H1 (cell line): Measurements from ENCODE around the gene LARP4. TPM values are rescaled to one million over a fixed set of nuclear protein-coding genes. Genes with fewer than 3 reads are reported as not detected.

Experiments used
- CTCF ChIA-PET: fragments of 300-600 bp; sonication (Branson Sonifier 250); formaldehyde crosslinking; loops from one replicate; lab custom pipeline; 2021; ENCODE audit not compliant: partially characterized antibody; lab: Charles Lee
- POLR2A ChIA-PET: fragments of 300-600 bp; sonication (Branson Sonifier 250); formaldehyde crosslinking; loops from one replicate; lab custom pipeline; 2021; ENCODE audit warnings: inconsistent platforms; ENCODE audit not compliant: partially characterized antibody; lab: Charles Lee
- DNase-seq, 2 experiments: peaks; one replicate each; pipeline versions ENCODE4 v3.0.0 to v3.0.0-alpha.2; 2010 to 2022; ENCODE audit warnings: low spot score in 2 of 2, low read depth in 1 of 2, mixed read lengths in 1 of 2
- FAIRE-seq: peaks from 2 replicates; lab custom pipeline; 2011; peaks lifted over from hg19 to GRCh38; lab: Jason Lieb, UNC
- H2AFZ ChIP-seq: 2 replicates; pipeline ENCODE4 v1.8.1; 2012; ENCODE audit warnings: low read length, inconsistent platforms
- H2AK5ac ChIP-seq: 2 replicates; pipeline ENCODE4 v1.6.1; 2013; ENCODE audit warnings: low read depth, low read length
- H2BK120ac ChIP-seq: replicated peaks from 2 replicates; pipeline ENCODE3; 2013; ENCODE audit warnings: low read depth, low read length, inconsistent platforms
- H2BK12ac ChIP-seq: 2 replicates; pipeline ENCODE4 v1.6.1; 2013; ENCODE audit warnings: low read depth, low read length
- H2BK15ac ChIP-seq: 2 replicates; pipeline ENCODE4 v1.6.1; 2013; ENCODE audit warnings: low read length
- H2BK20ac ChIP-seq: 2 replicates; pipeline ENCODE4 v1.6.1; 2013; ENCODE audit warnings: low read length
- H2BK5ac ChIP-seq: 2 replicates; pipeline ENCODE4 v1.6.1; 2013; ENCODE audit warnings: low read depth, low read length
- H3K14ac ChIP-seq: 2 replicates; pipeline ENCODE4 v1.6.1; 2013; ENCODE audit warnings: inconsistent platforms; ENCODE audit not compliant: insufficient read length
- H3K18ac ChIP-seq: 2 replicates; pipeline ENCODE4 v1.6.1; 2013; ENCODE audit warnings: low read length; ENCODE audit errors: extremely low read depth
- H3K23ac ChIP-seq: 2 replicates; pipeline ENCODE4 v1.6.1; 2013; ENCODE audit warnings: inconsistent platforms; ENCODE audit not compliant: insufficient read length
- H3K23me2 ChIP-seq: 2 replicates; pipeline ENCODE4 v1.6.1; 2013; ENCODE audit warnings: low read depth, low read length
- H3K27ac ChIP-seq: 2 replicates; pipeline ENCODE4 v1.6.1; 2011; ENCODE audit warnings: low read depth, low read length, inconsistent platforms
- H3K27me3 ChIP-seq, 4 experiments: replicated peaks in 1 of 4; 1 replicate in 1 of 4; 2 replicates in 3 of 4; pipeline versions ENCODE4 v1.6.1 to v1.8.1; 2011 to 2013; ENCODE audit warnings: low read length in 3 of 4, mild to moderate bottlenecking in 3 of 4, inconsistent platforms in 2 of 4, mixed read lengths in 2 of 4, moderate library complexity in 1 of 4; ENCODE audit not compliant: control insufficient read depth in 3 of 4, insufficient read depth in 3 of 4; ENCODE audit errors: extremely low read depth in 1 of 4
- H3K36me3 ChIP-seq, 4 experiments: 2 replicates each; pipeline versions ENCODE4 v1.6.1 to v1.8.1; 2011 to 2013; ENCODE audit warnings: mild to moderate bottlenecking in 4 of 4, low read length in 3 of 4, moderate library complexity in 2 of 4, control low read depth in 1 of 4, inconsistent platforms in 1 of 4; ENCODE audit not compliant: insufficient read depth in 4 of 4, control insufficient read depth in 2 of 4
- H3K4ac ChIP-seq: replicated peaks from 2 replicates; pipeline ENCODE3; 2013; ENCODE audit warnings: low read length, low read depth, mixed read lengths, inconsistent platforms; ENCODE audit not compliant: insufficient read length
- H3K4me1 ChIP-seq, 4 experiments: replicated peaks in 1 of 4; 1 replicate in 1 of 4; 2 replicates in 3 of 4; pipeline versions ENCODE4 v1.6.1 to v1.8.1; 2011 to 2013; ENCODE audit warnings: low read length in 3 of 4, inconsistent platforms in 2 of 4, mixed read lengths in 1 of 4; ENCODE audit not compliant: insufficient read depth in 4 of 4, control insufficient read depth in 3 of 4
- H3K4me2 ChIP-seq, 2 experiments: 2 replicates each; pipeline versions ENCODE4 v1.6.1 to v1.8.1; 2011 to 2013; ENCODE audit warnings: low read depth in 2 of 2, low read length in 2 of 2, control low read depth in 1 of 2, inconsistent platforms in 1 of 2, mild to moderate bottlenecking in 1 of 2; ENCODE audit not compliant: insufficient read depth in 1 of 2
- H3K4me3 ChIP-seq, 4 experiments: fragments of 200-600, 300-600 bp in 1 of 4; sonication (generic), shearing (Covaris generic), sonication (Bioruptor Twin) in 1 of 4; 2 replicates each; pipeline versions ENCODE4 v1.5.1 to v1.8.1; 2011 to 2016; ENCODE audit warnings: low read length in 4 of 4, low read depth in 3 of 4, control low read depth in 2 of 4, inconsistent platforms in 2 of 4, mild to moderate bottlenecking in 2 of 4, mixed read lengths in 1 of 4, moderate library complexity in 1 of 4; ENCODE audit not compliant: insufficient read depth in 2 of 4; ENCODE audit errors: extremely low read depth in 1 of 4
- H3K56ac ChIP-seq: replicated peaks from 2 replicates; pipeline ENCODE3; 2013; ENCODE audit warnings: low read depth, mild to moderate bottlenecking, mixed read lengths, low read length, inconsistent platforms; ENCODE audit not compliant: insufficient read length
- H3K79me1 ChIP-seq: 2 replicates; pipeline ENCODE4 v1.6.1; 2013; ENCODE audit warnings: low read depth, low read length, control low read depth
- H3K79me2 ChIP-seq, 2 experiments: 2 replicates each; pipeline versions ENCODE4 v1.6.1 to v1.8.1; 2012 to 2013; ENCODE audit warnings: low read length in 2 of 2, mild to moderate bottlenecking in 2 of 2, inconsistent platforms in 1 of 2; ENCODE audit not compliant: insufficient read depth in 2 of 2, control insufficient read depth in 1 of 2
- H3K9ac ChIP-seq, 4 experiments: replicated peaks in 1 of 4; 1 replicate in 1 of 4; 2 replicates in 3 of 4; pipeline versions ENCODE4 v1.6.1 to v1.8.1; 2011 to 2013; ENCODE audit warnings: low read depth in 3 of 4, low read length in 3 of 4, control low read depth in 2 of 4, mild to moderate bottlenecking in 2 of 4, moderate library complexity in 2 of 4, inconsistent platforms in 1 of 4; ENCODE audit errors: extremely low read depth in 1 of 4
- H3K9me3 ChIP-seq, 2 experiments: 2 replicates each; pipeline versions ENCODE4 v1.6.1 to v1.8.1; 2012 to 2013; ENCODE audit warnings: mild to moderate bottlenecking in 2 of 2, moderate library complexity in 2 of 2, control low read depth in 1 of 2, inconsistent platforms in 1 of 2, low read depth in 1 of 2, low read length in 1 of 2, mixed read lengths in 1 of 2; ENCODE audit not compliant: insufficient read depth in 2 of 2
- H4K20me1 ChIP-seq, 2 experiments: replicated peaks in 1 of 2; 2 replicates each; pipeline versions ENCODE3 to v1.8.1; 2011 to 2013; ENCODE audit warnings: inconsistent platforms in 2 of 2, low read length in 2 of 2, mild to moderate bottlenecking in 1 of 2; ENCODE audit not compliant: insufficient read depth in 2 of 2, control insufficient read depth in 1 of 2
- H4K5ac ChIP-seq: 2 replicates; pipeline ENCODE4 v1.6.1; 2013; ENCODE audit warnings: low read length, low read depth, mixed read lengths, inconsistent platforms; ENCODE audit not compliant: insufficient read length
- H4K8ac ChIP-seq: 2 replicates; pipeline ENCODE4 v1.8.0; 2013; ENCODE audit warnings: mild to moderate bottlenecking, moderate library complexity, low read length, inconsistent platforms; ENCODE audit not compliant: insufficient read depth; ENCODE audit errors: extremely low read depth
- H4K91ac ChIP-seq: replicated peaks from 2 replicates; pipeline ENCODE3; 2013; ENCODE audit warnings: low read length, mixed read lengths, inconsistent platforms; ENCODE audit not compliant: insufficient read length
- BRCA1 ChIP-seq: IDR thresholded peaks from 2 replicates; pipeline ENCODE4 v1.6.1; 2012; ENCODE audit warnings: low read depth, low read length, improper control_type of control experiment
- CEBPB ChIP-seq: IDR thresholded peaks from 2 replicates; pipeline ENCODE4 v1.6.1; 2012; ENCODE audit warnings: low read depth, low read length
- CTBP2 ChIP-seq: IDR thresholded peaks from 2 replicates; pipeline ENCODE4 v1.7.0; 2011; ENCODE audit warnings: borderline replicate concordance, mild to moderate bottlenecking, moderate library complexity, mixed read lengths, low read length; ENCODE audit not compliant: insufficient read depth, insufficient read length
- GTF2F1 ChIP-seq: IDR thresholded peaks from 2 replicates; pipeline ENCODE4 v1.6.1; 2012; ENCODE audit warnings: low read depth, low read length, improper control_type of control experiment, borderline replicate concordance
- RNF2 ChIP-seq: fragments of 200-900, 300-1000 bp; sonication (generic); IDR thresholded peaks from 2 replicates; pipeline ENCODE4 v1.7.1; 2016; ENCODE audit warnings: borderline replicate concordance, low read depth, mild to moderate bottlenecking, antibody characterized with exemption, low read length; ENCODE audit not compliant: poor library complexity, severe bottlenecking; ENCODE audit errors: missing control alignments
- SIN3A ChIP-seq, 2 experiments: IDR thresholded peaks in 1 of 2; conservative IDR thresholded peaks in 1 of 2; 2 replicates each; pipeline ENCODE4 v1.6.1; 2011 to 2012; ENCODE audit warnings: low read length in 2 of 2, improper control_type of control experiment in 1 of 2, low read depth in 1 of 2, mild to moderate bottlenecking in 1 of 2
- SP2 ChIP-seq: IDR thresholded peaks from 2 replicates; pipeline ENCODE4 v1.6.1; 2012; ENCODE audit warnings: mild to moderate bottlenecking, low read length, inconsistent platforms
- SRF ChIP-seq: IDR thresholded peaks from 2 replicates; pipeline ENCODE4 v1.6.1; 2011; ENCODE audit warnings: mild to moderate bottlenecking, low read depth, low read length, moderate library complexity
- TBP ChIP-seq: IDR thresholded peaks from 2 replicates; pipeline ENCODE4 v1.6.1; 2011; ENCODE audit warnings: low read depth, low read length, improper control_type of control experiment
- polyA plus RNA-seq, 7 experiments: library from polyadenylated mRNA; depleted of rRNA in 3 of 7; stranded (reverse) in 5 of 7; unstranded in 2 of 7; fragments of >200 nt in 5 of 7; fragments of 200-250 nt in 2 of 7; gene quantifications; 1 replicate in 5 of 7; 2 replicates in 1 of 7; 4 replicates in 1 of 7; pipeline versions ENCODE4 v1.2.1 to v1.2.3, GENCODE V29; 2011 to 2013; ENCODE audit warnings: missing spikeins in 2 of 7, mixed read lengths in 2 of 7
- total RNA-seq: library from RNA; stranded (reverse); fragmentation: NEBNext Ultra II Directional; extraction: Animal tissue kit (Norgen Biotek cat#: 25700); gene quantifications from 2 replicates; pipeline ENCODE4 v1.2.1, GENCODE V29; 2021

LARP4 gene
- total and polyA plus RNA-seq, 2 of the 8 experiments (the other 6 are each of a cell fraction or from before 2014, with no cell fraction given) = 12.8 to 93.9 TPM

DNA sequence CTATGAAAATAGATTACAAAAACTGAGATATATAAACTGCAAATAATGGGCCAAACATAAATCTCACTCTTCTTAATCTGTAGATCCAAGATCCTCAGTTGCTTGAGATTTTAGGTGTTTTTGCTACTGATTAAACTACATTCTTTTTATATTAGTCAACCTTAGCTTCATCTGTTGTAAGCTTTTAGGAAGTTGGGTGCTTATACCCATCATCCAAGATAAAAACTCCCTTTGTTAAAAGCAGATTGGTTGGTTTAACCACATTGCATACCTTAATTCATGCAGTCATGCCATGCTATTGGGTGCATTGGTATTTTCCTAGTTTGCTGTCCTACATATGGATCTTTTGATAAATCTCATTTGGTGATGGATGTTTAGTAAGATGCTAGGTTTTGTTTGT is 57.9 kb downstream of the LARP4 start:
- no peak overlapping the region for H3K9ac ChIP-seq
- no peaks in the 10 kb centered on the region for H3K23me2 ChIP-seq
- H2AK5ac ChIP-seq = no peak overlapping the region
- no peak overlapping the region for H4K8ac ChIP-seq
- H3K23ac ChIP-seq = no peak overlapping the region
- H3K9me3 ChIP-seq = no peaks in the 10 kb centered on the region; a peak in 1 of 4 replicates
- DNase-seq (no peak), FAIRE-seq (no peak)
- H3K4me3 ChIP-seq = no peak overlapping the region
- no peaks in the 10 kb centered on the region for H3K79me1 ChIP-seq
- H4K20me1 ChIP-seq = no peaks in the 10 kb centered on the region
- ChIA-PET CTCF (interaction anchor here (0.6 kb wide), 1 partner anchor 1880 kb away, joined by 3 read pairs; no protein-coding TSS in a partner anchor), POLR2A (interaction anchor here (1.3 kb wide), 1 partner anchor 8 kb away, joined by 4 read pairs; no protein-coding TSS in a partner anchor)
- H3K79me2 ChIP-seq = no peaks in the 10 kb centered on the region
- no peak overlapping the region for H3K4me2 ChIP-seq
- no peak overlapping the region for H3K4ac ChIP-seq
- no peaks in the 10 kb centered on the region for H3K4me1 ChIP-seq
- H2BK20ac ChIP-seq = no peak overlapping the region
- no peak overlapping the region for H2BK15ac ChIP-seq
- peaks cover 3 to 48% (median 16%) of the 10 kb centered on the region in 4 experiments for H3K36me3 ChIP-seq
- H2BK12ac ChIP-seq = no peak overlapping the region
- H4K91ac ChIP-seq = no peak overlapping the region
- H3K27me3 ChIP-seq = no peaks in the 10 kb centered on the region
- no peak overlapping the region for H3K14ac ChIP-seq
- no peak overlapping the region for H3K18ac ChIP-seq
- no peak overlapping the region for H2AFZ ChIP-seq
- H2BK5ac ChIP-seq = no peak overlapping the region
- no peak overlapping the region for H4K5ac ChIP-seq
- H3K27ac ChIP-seq = no peak overlapping the region
- H2BK120ac ChIP-seq = no peak overlapping the region
- H3K56ac ChIP-seq = no peak overlapping the region
- TF ChIP-seq BRCA1 = no peak
- TF ChIP-seq RNF2 = no peak
- no peak for TF ChIP-seq CTBP2
- no peak for TF ChIP-seq CEBPB
- TF ChIP-seq SP2 = no peak
- TF ChIP-seq GTF2F1 = no peak
- no peak for TF ChIP-seq SRF
- no peak for TF ChIP-seq TBP
- no peak for TF ChIP-seq SIN3A (conservative IDR thresholded peaks at IDR 0.05 in 1 of 2, IDR thresholded peaks at IDR 0.05 in 1 of 2; ENCODE audit: low read depth in 1 of 2, low read length in 2 of 2)
